Upper lobe of right lung (tissue), 1 donor: ENCODE data around the gene ALCAM. TPM values are rescaled to one million over a fixed set of nuclear protein-coding genes. Genes with fewer than 3 reads are reported as not detected.
"Not testable (repeated sequence)": the region's sequence is repeated elsewhere in the genome, so short reads cannot be mapped to it uniquely, and the experiment has no call there.

Experiments
- ATAC-seq: fragments of 200-7000 bp; cut with Tn5 transposase; one replicate; pipeline ENCODE4 v1.9.1; 2020; ENCODE audit warnings: mild to moderate bottlenecking, moderate library complexity
- DNase-seq: peaks from one replicate; pipeline ENCODE4 v3.0.0-alpha.2; 2020
- H3K27ac ChIP-seq: fragments of 200-600 bp; one replicate; pipeline ENCODE4 v1.8.0; 2022
- H3K27me3 ChIP-seq: fragments of 200-600 bp; one replicate; pipeline ENCODE4 v1.8.0; 2022; ENCODE audit warnings: mild to moderate bottlenecking
- H3K36me3 ChIP-seq: fragments of 200-600 bp; one replicate; pipeline ENCODE4 v1.8.0; 2022
- H3K4me1 ChIP-seq: fragments of 200-600 bp; one replicate; pipeline ENCODE4 v1.8.0; 2022
- H3K4me3 ChIP-seq: fragments of 200-600 bp; one replicate; pipeline ENCODE4 v1.8.0; 2022; ENCODE audit warnings: mild to moderate bottlenecking
- H3K9me3 ChIP-seq: fragments of 200-600 bp; one replicate; pipeline ENCODE4 v1.8.0; 2022
- CTCF ChIP-seq: fragments of 200-600 bp; IDR thresholded peaks from one replicate; pipeline ENCODE4 v1.8.0; 2022; ENCODE audit warnings: antibody characterized with exemption
- intact Hi-C: fragments of 100-400 bp; cut with DNase I; formaldehyde crosslinking; loops from one replicate; pipeline ENCODE4 v1.11.0; 2022
- total RNA-seq: library from RNA; stranded (reverse); fragmentation: NEBNext Ultra II Directional; extraction: Animal tissue kit (Norgen Biotek cat#: 25700); gene quantifications from one replicate; pipeline ENCODE4 v1.2.1, GENCODE V29; 2021
- donor health status: DM: no; HTN: yes; CAD: no; lungs with severe emphysema.

Gene ALCAM
- total RNA-seq, 1 donor from 2014 or later: 202 TPM

GRCh38 chr3:105401691-105402149, 35.0 kb downstream of the ALCAM start:
- ATAC-seq: no peak
- no peak for DNase-seq
- Histone ChIP-seq H3K27ac (no peak overlapping the region), H3K4me1 (no peaks in the 10 kb centered on the region), H3K4me3 (no peak overlapping the region), H3K36me3 (no peaks in the 10 kb centered on the region), H3K27me3 (no peaks in the 10 kb centered on the region), H3K9me3 (no peaks in the 10 kb centered on the region)
- TF ChIP-seq CTCF: no peak
- intact Hi-C loops: no loop called here

DNA sequence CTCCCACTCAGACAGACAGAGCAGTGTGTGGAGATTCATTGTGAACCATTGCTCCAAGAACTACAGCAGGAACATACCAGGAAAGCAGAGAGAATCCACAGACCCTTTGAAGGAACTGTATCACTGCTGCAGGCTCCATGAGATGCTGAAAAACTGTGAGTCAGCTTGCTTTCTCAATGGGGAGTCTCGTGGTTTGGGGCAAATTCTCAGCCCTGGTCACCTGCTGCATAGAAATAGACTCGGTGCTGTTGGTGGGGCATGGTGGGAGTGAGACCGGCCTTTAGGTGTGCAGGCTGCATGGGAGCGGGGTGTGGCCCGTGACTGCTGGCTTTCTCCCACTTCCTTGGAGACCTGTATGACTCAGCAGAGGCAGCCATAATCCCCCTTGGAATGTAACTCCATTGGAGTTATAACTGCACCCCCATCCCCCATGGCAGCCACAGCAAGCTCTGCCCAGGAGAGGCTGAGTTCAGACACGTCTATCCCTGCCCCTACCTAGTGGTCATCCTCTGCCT, 35.6 kb downstream of the ALCAM start:
- ATAC-seq (no peak), DNase-seq (no peak)
- H3K36me3 ChIP-seq: no peaks in the 10 kb centered on the region

GRCh38 chr3:105403034-105403433, 36.3 kb downstream of the ALCAM start:
- DNase-seq, H3K27ac ChIP-seq, H3K4me1 ChIP-seq, H3K4me3 ChIP-seq, H3K9me3 ChIP-seq, ATAC-seq, intact Hi-C loops, H3K36me3 ChIP-seq, H3K27me3 ChIP-seq: not testable (repeated sequence)

More for the DNA sequence above, 35.6 kb downstream of the ALCAM start:
- no peaks in the 10 kb centered on the region for H3K4me1 ChIP-seq
- no peak for TF ChIP-seq CTCF
- H3K27me3 ChIP-seq: no peaks in the 10 kb centered on the region
- H3K9me3 ChIP-seq: no peaks in the 10 kb centered on the region
- intact Hi-C loops: no loop called here
- H3K27ac ChIP-seq: no peak overlapping the region
- no peak overlapping the region for H3K4me3 ChIP-seq

DNA sequence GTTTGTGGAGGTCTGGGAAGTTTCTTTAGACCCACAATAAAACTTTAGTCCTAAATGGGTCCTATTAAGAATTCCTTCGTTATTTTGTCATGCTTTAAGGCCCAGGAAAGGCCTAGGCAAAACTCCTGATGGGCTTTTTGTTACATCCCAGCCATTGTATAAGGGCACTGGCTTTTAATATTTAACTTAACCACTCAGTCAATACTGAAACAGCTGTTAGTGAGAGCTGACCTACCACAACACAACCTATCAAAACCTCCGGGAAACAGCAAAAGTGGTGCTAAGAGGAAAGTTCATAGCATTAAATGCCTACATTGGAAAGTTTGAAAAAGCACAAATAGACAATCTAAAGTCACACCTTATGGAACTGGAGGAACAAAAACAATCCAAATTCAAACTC, 39.6 kb downstream of the ALCAM start:
- no peaks in the 10 kb centered on the region for H3K27me3 ChIP-seq
- TF ChIP-seq CTCF: no peak
- no peaks in the 10 kb centered on the region for H3K4me1 ChIP-seq
- ATAC-seq: no peak
- DNase-seq: no peak
- no peak overlapping the region for H3K27ac ChIP-seq
- no peaks in the 10 kb centered on the region for H3K9me3 ChIP-seq
- intact Hi-C loops: no loop called here
- H3K4me3 ChIP-seq: no peak overlapping the region
- H3K36me3 ChIP-seq: no peaks in the 10 kb centered on the region

DNA sequence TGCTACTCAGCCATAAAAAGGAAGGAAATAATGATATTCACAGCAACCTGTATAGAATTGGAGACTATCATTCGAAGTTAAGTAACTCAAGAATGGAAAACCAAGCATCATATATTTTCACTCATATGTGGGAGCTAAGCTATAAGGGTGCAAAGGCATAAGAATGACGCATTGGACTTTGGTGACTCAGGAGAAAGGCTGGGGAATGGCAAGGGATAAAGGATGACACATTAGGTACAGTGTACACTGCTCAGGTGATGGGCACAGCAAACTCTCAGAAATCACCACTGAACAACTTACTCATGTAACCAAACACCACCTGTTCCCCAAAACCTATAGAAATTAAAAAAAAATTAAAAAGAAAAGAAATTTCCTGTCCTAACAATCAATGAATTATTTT, 42.7 kb downstream of the ALCAM start:
- Histone ChIP-seq H3K27me3 (no peaks in the 10 kb centered on the region), H3K4me3 (no peak overlapping the region), H3K9me3 (no peaks in the 10 kb centered on the region), H3K4me1 (no peaks in the 10 kb centered on the region), H3K36me3 (no peaks in the 10 kb centered on the region), H3K27ac (no peak overlapping the region)
- ATAC-seq (no peak), DNase-seq (no peak)
- TF ChIP-seq CTCF: no peak
- intact Hi-C loops: no loop called here

GRCh38 chr3:105413343-105413887, 46.7 kb downstream of the ALCAM start:
- Histone ChIP-seq H3K27me3 (no peaks in the 10 kb centered on the region), H3K36me3 (no peaks in the 10 kb centered on the region), H3K9me3 (no peaks in the 10 kb centered on the region), H3K4me3 (no peak overlapping the region), H3K27ac (no peak overlapping the region), H3K4me1 (no peaks in the 10 kb centered on the region)
- no peak for ATAC-seq
- no peak for DNase-seq
- intact Hi-C loops: no loop called here
- no peak for TF ChIP-seq CTCF
